ENCODE results near the gene NELL1. TPM values are rescaled to one million over a fixed set of nuclear protein-coding genes. Genes with fewer than 3 reads are reported as not detected.

Gene NELL1
- total RNA-seq, 1 experiment from 2014 or later, result 0.22 TPM

GRCh38 chr11:21612326-21612725 lies 942.9 kb downstream of the NELL1 start:
- Histone ChIP-seq H4K8ac (replicated peaks; ENCODE audit: insufficient read length, low read depth, low read length) (no peak overlapping the region), H3K4ac (ENCODE audit: low read depth, low read length) (no peak overlapping the region), H2BK5ac (ENCODE audit: insufficient read length, low read length) (no peak overlapping the region), H3K23me2 (ENCODE audit: insufficient read length, low read depth, low read length, poor library complexity, severe bottlenecking) (no peaks in the 10 kb centered on the region), H3K23ac (ENCODE audit: insufficient read length, low read depth, low read length) (no peak overlapping the region), H3T11ph (ENCODE audit: low read length) (no peak overlapping the region), H3K79me2 (ENCODE audit: insufficient read depth, low read length) (no peaks in the 10 kb centered on the region), H3K79me1 (ENCODE audit: insufficient read depth, low read depth, low read length, poor library complexity, severe bottlenecking) (no peaks in the 10 kb centered on the region), H2BK120ac (ENCODE audit: low read depth, low read length, poor library complexity, severe bottlenecking) (no peak overlapping the region), H2BK12ac (ENCODE audit: insufficient read length, low read depth, low read length) (no peak overlapping the region), H3K27ac (ENCODE audit: insufficient read length, low read depth, low read length) (no peak overlapping the region), H4K5ac (ENCODE audit: insufficient read length, low read depth, low read length) (no peak overlapping the region), H3K56ac (ENCODE audit: insufficient read length, low read depth, low read length) (no peak overlapping the region), H3K18ac (ENCODE audit: insufficient read length, low read depth, low read length) (no peak overlapping the region), H4K20me1 (ENCODE audit: control insufficient read depth, insufficient read depth, insufficient read length) (no peaks in the 10 kb centered on the region), H2AFZ (ENCODE audit: low read length) (no peak overlapping the region), H2BK20ac (ENCODE audit: low read depth, low read length, poor library complexity, severe bottlenecking) (no peak overlapping the region), H3K14ac (ENCODE audit: insufficient read depth, low read length) (no peak overlapping the region), H3K9ac (ENCODE audit: extremely low read depth, insufficient read length, low read length) (no peak overlapping the region), H3K4me1 (ENCODE audit: insufficient read depth, low read length) (no peaks in the 10 kb centered on the region), H4K91ac (ENCODE audit: insufficient read length, low read depth, low read length) (no peak overlapping the region), H2BK15ac (ENCODE audit: low read depth, low read length) (no peak overlapping the region), H3K27me3 (ENCODE audit: insufficient read depth, low read length) (no peaks in the 10 kb centered on the region), H3K9me3 (ENCODE audit: control insufficient read depth, low read depth, low read length) (no peaks in the 10 kb centered on the region), H2AK5ac (ENCODE audit: insufficient read length, low read length) (no peak overlapping the region), H3K4me2 (ENCODE audit: insufficient read depth, insufficient read length, low read length) (no peak overlapping the region)
- H3K9me3 Mint-ChIP-seq, result no peaks in the 10 kb centered on the region; a peak in 1 of 5 replicates
- no CpG with 5 or more reads among the region's 3 CpGs for WGBS (ENCODE audit: extremely low coverage, insufficient read length, low lambda C conversion rate)
- H3K27ac Mint-ChIP-seq, result no peak overlapping the region
- no peaks in the 10 kb centered on the region for H3K27me3 Mint-ChIP-seq (ENCODE audit: low read depth)
- no peaks in the 10 kb centered on the region for H3K4me1 Mint-ChIP-seq
- no peak for TF ChIP-seq CTCF (conservative IDR thresholded peaks at IDR 0.05)
- no peaks in the 10 kb centered on the region for H3K36me3 Mint-ChIP-seq (ENCODE audit: insufficient read depth in 1 of 3, low read depth in 3 of 3)
- DNase-seq, result no peak
- H3K4me3 Mint-ChIP-seq, result no peak overlapping the region

Data from H9 (cell line).